ENCODE results near the gene ATP5F1E.

ATP5F1E gene

DNA sequence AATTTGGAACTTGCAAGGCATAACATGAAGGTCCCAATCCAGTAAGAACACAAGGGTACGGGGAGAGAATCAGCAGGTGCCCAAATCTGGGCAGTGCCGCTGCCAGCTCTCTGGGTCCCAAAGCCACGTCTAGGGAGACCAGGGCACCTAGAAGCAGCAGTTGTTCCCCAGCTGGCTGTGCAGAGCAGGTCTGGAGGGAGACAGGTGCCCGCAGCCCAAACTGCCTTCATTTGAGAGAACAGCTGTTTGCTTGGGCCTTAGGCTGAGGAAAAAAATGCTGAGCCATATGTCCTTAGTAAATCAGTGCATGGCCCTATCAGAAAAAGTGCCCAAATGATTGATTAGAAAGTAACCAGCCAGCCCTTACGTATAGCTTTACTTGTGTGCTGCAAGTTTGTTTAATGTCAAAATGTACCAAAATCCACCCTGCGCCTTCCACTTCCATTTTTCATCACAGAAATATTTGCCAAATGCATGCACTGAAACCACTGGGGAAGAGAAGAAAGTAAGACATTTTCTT, 19.6 kb upstream of the ATP5F1E start:
- H3K4me3 ChIP-seq (ENCODE audit: low read length) = no peak overlapping the region
- no peak for TF ChIP-seq ZNF274 (IDR thresholded peaks at IDR 0.05; ENCODE audit: low read depth, low read length)

DNA sequence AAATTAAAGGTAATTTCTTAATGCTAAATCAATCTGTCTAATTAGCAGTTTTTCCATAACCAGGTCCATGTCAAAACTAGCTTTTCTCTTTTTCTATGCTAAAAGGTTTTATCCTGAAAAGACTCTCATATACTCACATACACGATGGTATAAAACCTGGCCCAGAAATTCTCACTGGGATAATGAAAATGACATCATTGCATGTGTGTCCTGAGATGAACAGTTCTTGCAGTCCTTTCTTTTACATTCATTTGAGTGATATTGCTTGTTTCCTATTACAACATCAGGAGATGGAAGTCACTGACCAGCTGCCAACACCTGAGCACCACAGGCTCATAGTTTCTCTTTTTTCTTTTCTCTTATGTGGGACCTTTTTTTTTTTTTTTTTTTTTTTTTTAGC, 18.3 kb upstream of the ATP5F1E start:
- no peak for TF ChIP-seq ZNF274 (IDR thresholded peaks at IDR 0.05; ENCODE audit: low read depth, low read length)
- H3K4me3 ChIP-seq (ENCODE audit: low read length) = no peak overlapping the region

DNA sequence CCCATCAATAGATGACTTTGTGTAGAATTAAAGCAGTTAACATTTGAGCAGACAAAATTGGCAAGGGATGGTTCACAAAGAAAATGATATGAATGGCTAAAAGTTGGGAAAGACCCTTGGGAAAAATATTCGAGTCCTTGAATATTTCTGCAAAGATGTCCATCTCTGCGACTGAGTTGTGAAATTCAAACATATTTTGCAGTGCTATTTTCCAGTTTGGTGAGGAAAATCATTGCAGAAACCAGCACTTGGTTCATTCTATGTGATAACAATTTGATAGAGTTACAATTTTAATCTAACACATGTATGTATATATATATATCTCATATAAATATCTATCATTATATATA, 16.5 kb upstream of the ATP5F1E start:
- H3K4me3 ChIP-seq (ENCODE audit: low read length) = no peak overlapping the region
- TF ChIP-seq ZNF274 (IDR thresholded peaks at IDR 0.05; ENCODE audit: low read depth, low read length) = no peak

DNA sequence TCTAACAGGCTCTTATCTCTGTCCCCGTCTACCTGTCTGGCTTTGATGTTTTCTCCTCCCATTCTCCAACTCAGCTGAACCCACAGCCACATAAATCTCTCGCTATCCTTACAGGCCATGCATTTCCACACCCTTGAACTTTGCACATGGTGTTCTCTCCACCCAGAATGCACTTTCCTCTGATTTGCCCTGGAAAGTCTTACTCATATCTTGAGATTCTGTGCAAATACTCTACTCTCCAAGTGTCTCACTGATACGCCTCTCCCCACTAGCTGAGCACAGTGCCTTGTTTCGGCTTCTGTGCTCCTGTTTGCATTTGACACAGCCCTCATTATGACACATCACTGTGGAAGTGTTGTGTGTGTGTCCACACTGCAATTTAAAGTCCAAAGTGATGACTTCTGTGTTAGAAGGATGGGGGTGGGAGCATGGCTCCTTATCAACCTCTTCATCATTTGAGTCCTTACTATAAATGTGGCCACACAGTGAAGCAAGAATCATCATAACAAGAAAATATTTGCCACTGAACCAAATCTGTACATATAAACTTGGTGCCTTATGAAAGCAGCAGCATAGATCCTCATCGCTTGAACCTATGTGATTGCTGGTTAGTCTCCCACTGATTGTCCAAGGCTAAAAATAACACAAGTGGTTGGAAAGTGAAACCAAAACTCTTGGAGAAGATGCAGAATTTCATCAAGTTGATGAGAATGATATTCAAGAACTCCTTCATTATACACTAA, 16.0 kb upstream of the ATP5F1E start:
- no peak overlapping the region for H3K4me3 ChIP-seq (ENCODE audit: low read length)

DNA sequence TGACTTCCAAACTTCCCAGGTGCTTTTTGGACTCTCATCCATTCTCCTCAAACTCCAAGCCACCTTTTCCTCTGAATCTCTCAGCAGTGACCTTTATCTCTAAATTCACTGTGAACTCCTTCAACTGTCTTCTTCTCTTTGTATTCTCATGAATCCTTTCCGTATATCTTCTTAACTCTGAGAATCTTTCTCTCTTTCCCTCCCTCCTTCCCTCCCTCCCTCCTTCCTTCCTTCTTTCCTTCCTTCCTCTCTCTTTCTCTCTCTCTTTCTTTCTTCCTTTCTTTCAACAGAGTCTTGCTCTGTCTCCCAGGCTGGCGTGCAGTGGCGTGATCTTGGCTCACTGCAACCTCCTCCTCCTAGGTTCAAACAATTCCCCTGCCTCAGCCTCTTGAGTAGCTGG, 14.7 kb upstream of the ATP5F1E start:
- no peak for TF ChIP-seq ZNF274 (IDR thresholded peaks at IDR 0.05; ENCODE audit: low read depth, low read length)
- H3K4me3 ChIP-seq (ENCODE audit: low read length) = no peak overlapping the region

More for the DNA sequence above, 16.0 kb upstream of the ATP5F1E start:
- TF ChIP-seq ZNF274 (IDR thresholded peaks at IDR 0.05; ENCODE audit: low read depth, low read length) = no peak

DNA sequence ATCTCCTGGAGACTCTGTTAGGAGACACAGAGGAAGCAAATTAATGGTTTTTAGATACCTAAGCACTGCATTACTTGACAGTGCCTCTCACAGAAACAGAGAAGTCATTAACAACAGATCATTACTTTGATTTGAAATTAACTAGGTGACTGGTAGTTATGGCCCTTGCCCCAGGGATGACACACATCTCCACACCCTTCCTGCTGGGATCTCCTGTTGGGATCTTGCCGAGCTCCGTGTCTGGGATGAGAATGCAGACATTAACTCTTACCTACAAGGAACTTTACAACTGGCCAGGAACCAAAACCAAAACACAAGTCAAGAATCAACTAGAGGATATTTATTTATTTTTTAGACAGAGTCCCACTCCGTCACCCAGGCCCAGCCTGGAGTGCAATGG, 12.7 kb upstream of the ATP5F1E start:
- TF ChIP-seq ZNF274 (IDR thresholded peaks at IDR 0.05; ENCODE audit: low read depth, low read length) = no peak
- H3K4me3 ChIP-seq (ENCODE audit: low read length) = no peak overlapping the region

DNA sequence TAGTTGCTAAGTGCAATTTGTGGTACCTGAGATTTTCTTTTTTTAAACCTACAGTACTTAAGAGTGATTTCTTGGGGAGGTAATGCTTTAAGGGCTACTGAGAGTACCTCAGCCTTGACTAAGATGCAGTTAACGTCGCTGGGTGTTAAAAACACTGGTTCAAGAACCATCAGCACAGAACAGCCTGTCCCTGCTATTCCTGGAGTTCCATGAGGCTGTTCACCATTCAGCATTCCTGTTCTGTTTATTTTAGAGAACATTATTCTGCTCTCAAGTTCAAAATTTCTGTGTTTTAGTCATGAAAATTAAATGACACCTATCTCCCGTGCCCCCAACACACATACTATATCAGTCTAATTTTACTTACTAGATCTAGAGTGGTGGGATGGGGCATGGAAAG, 12.2 kb upstream of the ATP5F1E start:
- no peak for TF ChIP-seq ZNF274 (IDR thresholded peaks at IDR 0.05; ENCODE audit: low read depth, low read length)
- no peak overlapping the region for H3K4me3 ChIP-seq (ENCODE audit: low read length)

DNA sequence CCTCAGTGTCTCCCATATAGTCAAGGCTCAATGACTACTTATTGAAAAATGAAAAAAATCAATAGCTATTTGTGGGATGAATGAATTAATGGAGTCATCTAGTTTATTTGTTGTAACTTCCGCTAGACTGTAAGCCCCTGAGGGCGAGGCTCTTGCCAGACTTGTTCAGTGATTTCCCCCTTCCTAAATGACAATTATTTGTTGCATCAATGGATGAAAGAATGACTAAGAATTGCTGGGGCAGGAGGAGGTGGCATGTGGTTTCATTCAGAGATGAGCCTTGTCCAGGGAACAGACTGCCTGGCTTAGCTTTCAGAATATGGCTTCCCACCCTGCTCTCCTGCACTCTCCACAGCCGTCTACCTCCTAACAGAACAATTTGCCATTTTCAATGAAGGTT, 11.6 kb upstream of the ATP5F1E start:
- no peak overlapping the region for H3K4me3 ChIP-seq (ENCODE audit: low read length)
- no peak for TF ChIP-seq ZNF274 (IDR thresholded peaks at IDR 0.05; ENCODE audit: low read depth, low read length)

DNA sequence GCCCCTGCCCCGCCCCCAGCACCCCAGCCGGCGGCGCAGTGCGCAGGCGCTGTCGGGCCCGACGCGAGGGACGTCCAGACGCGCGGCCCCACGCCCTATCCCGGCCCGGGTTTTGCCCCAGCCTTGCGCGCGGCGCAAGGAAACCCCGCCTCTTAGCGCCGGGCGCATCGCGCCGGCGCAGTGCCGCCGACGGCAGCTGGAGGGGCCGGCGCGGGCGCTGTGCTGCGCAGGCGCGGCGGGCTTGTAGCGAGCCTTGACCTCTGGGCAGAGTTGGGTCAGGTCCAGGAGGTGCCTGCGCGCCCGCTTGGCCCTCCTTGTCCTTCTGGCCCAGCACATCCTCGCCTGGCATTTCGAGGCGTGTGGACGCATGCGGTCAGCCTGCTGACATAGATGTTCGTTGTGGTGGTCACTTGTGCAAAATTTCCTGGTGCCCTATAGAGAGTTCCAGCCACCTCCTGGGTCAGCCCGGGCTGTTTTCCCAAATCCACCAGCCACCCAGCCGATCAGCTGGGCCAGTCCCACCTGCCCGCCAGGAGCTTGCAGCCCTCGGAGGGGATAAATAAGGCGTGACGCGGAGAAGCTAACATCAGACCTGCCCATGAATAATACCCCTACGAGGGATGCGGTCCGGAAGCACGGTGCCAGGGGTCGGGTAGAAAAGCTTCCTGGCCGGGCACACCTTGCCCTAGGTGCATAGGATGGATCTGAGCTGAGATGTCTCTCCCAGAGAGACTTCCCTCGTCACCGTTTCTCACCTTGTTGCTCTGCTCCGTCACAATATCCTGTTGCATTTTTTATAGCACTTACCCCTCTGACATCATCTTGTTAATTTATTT, 10.9 kb upstream of the ATP5F1E start:
- TF ChIP-seq ZNF274 (IDR thresholded peaks at IDR 0.05; ENCODE audit: low read depth, low read length) = no peak
- H3K4me3 ChIP-seq (ENCODE audit: low read length) = peak overlapping the region; percentile 99; the same call in 1 of the 2 replicates

DNA sequence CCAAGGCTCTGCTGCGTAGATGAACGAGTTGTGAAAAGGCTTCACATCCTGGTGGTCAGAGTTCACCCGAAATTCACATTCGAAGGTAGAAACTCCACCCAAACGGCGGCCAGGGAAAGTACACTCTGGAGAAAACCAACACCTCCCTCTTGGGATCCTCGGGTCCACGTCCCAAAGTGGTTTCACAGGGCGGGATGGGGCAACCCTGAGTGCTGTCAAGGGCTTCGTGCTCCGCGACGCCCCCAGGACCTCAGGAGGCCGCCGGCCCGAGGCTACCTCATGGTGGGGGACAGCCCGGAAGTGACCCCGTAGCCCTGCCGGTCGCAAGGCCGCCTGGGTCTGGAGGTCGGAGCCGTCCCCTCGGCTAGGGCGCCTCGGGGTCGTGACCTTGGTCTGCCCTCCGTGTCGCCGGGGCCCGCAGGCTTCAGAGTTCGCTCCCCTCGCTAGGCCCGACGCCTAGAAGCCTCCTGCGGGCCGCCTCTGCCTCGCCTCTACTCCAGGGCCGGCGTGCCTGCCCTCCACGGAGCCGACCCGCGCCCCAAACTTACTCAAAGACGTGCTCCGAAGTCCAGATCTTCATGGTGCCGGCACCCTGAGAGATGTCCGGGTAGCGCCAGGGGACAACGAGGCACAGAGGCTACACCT, 10.1 kb upstream of the ATP5F1E start, which contains the start of gene PRELID3B:
Gene PRELID3B, minus strand, starts transcription at position 636 of the 645 bp plus-strand sequence. Its CDS starts 56 bp downstream, at position 580.
- no peak for TF ChIP-seq ZNF274 (IDR thresholded peaks at IDR 0.05; ENCODE audit: low read depth, low read length)
- H3K4me3 ChIP-seq (ENCODE audit: low read length) = peak within 1 kb of the TSS; percentile 99

DNA sequence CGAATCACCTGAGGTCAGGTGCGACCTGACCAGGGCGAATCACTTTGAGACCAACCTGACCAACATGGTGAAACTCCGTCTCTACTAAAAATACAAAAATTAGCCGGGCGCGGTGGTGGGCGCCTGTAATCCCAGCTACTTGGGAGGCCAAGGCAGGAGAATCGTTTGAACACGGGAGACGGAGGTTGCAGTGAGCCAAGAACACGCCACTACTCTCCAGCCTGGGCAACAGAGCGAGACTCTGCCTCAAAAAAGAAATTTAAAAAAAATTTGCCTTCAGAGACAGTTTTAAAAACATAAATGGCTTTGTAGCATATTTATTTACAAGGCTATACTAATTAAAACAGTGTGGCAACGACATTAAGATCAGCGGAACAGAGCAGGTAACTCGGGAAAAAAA, 9.4 kb upstream of the ATP5F1E start:
- H3K4me3 ChIP-seq (ENCODE audit: low read length) = peak overlapping the region; percentile 99

DNA sequence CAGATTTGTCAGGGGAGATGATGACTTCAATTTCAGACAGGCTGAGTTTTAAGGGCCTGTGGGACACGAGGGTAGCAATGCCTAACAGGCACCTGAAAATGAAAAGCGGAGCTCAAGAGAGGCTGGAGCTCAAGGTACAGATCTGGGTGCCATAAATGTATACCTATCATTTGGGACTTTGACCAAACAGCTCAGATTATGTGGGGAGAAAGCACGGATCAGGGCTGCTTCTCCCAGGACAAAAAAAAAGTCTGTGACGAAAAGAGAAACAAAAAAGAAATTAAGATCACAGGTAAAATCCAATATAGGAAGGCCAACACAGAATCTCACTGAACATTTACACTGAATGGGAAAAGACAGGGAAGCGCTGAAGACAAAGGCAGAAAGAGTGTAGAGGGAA, 8.5 kb upstream of the ATP5F1E start:
- TF ChIP-seq ZNF274 (IDR thresholded peaks at IDR 0.05; ENCODE audit: low read depth, low read length) = no peak
- H3K4me3 ChIP-seq (ENCODE audit: low read length) = peak overlapping the region; percentile 99; the same call in 1 of the 2 replicates

DNA sequence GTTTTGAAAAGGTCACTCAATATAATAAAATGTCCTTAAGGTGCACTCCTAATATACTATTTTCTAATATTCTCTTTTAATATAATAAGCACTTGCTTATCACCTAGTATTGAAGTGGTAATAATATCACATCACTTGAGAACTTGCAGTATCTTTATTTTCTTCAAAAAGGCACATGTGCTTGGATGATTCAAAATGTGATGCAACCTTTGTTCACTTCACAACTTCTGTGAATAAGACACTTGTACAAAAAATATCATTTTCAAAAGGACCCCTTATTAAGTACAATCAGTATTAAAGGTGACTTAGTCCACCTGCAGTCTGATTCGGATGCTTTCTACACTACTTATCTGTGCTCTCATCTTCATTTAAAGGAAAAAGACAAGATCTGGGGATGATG, 7.1 kb upstream of the ATP5F1E start:
- TF ChIP-seq ZNF274 (IDR thresholded peaks at IDR 0.05; ENCODE audit: low read depth, low read length) = no peak
- H3K4me3 ChIP-seq (ENCODE audit: low read length) = no peak overlapping the region

DNA sequence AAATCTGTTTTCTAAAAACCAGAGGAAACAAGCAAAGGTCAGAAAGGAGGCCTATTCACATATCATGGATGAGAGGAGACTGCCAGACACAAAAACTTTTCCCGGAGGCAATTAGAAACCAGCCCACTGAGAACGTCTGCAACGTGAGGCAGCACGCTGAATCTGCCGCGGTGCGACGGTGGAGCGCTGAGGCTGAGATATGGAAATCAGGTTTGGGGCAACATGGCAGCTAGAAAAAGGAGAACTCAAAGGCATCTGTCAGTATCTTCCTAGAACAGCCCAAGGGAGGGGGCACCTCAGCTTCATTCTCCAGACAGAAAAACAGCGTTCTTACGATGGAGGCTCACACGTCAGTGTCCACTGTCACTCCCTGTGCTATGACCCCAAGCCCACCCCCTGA, 5.3 kb upstream of the ATP5F1E start:
- no peak overlapping the region for H3K4me3 ChIP-seq (ENCODE audit: low read length)
- no peak for TF ChIP-seq ZNF274 (IDR thresholded peaks at IDR 0.05; ENCODE audit: low read depth, low read length)

All from GM08714 (cell line).